ENCODE data around the gene DNAJC24. TPM values are rescaled to one million over a fixed set of nuclear protein-coding genes. Genes with fewer than 3 reads are reported as not detected.

Gene DNAJC24
- total and polyA plus RNA-seq, 9 of the 15 experiments (the other 6 are each of a cell fraction or from before 2014, with no cell fraction given): 12.2 to 31.9 (median 16.9) TPM

GRCh38 chr11:31369348-31370329 lies at the start of gene DNAJC24, which contains the start of gene DCDC1 (continued):
- TF ChIP-seq CUX1 (CRISPR knock-in tag; IDR thresholded peaks at IDR 0.05) (no peak), ZNF146 (CRISPR knock-in tag; IDR thresholded peaks at IDR 0.05; ENCODE audit: unreplicated experiment) (no peak), ZKSCAN8 (CRISPR knock-in tag; IDR thresholded peaks at IDR 0.05) (no peak), FUS (optimal IDR thresholded peaks at IDR 0.05; ENCODE audit: low read depth, low read length) (no peak), CREBBP (IDR thresholded peaks at IDR 0.05; ENCODE audit: low read depth, low read length) (no peak), LEF1 (IDR thresholded peaks at IDR 0.05) (no peak), ZNF134 (CRISPR knock-in tag; conservative IDR thresholded peaks at IDR 0.05) (no peak), NFIC (IDR thresholded peaks at IDR 0.05) (peak; percentile 34; the same call in 1 of the 2 replicates), ARHGAP35 (IDR thresholded peaks at IDR 0.05; ENCODE audit: partially characterized antibody) (no peak), BMI1 (IDR thresholded peaks at IDR 0.05; ENCODE audit: low read length) (0 out of 2 replicates have a peak, but pooled peaks have one; percentile 50), RUNX1 (IDR thresholded peaks at IDR 0.05; ENCODE audit: low read depth) (no peak), FOXA3 (CRISPR knock-in tag; conservative IDR thresholded peaks at IDR 0.05 in 1 of 2, IDR thresholded peaks at IDR 0.05 in 1 of 2) (no peak), GTF3C2 (IDR thresholded peaks at IDR 0.05; ENCODE audit: borderline replicate concordance, extremely low read depth, insufficient read length) (no peak), RBFOX2 (IDR thresholded peaks at IDR 0.05; ENCODE audit: low read depth, low read length) (peak; percentile 83), ETS1 (conservative IDR thresholded peaks at IDR 0.05; ENCODE audit: control insufficient read depth, low read depth, low read length) (no peak; the same call in 1 of the 2 replicates)

All from K562 (cell line).